HG02884 (cell line): Measurements from ENCODE around the gene ADAD2.

ENCODE experiments used
- ATAC-seq: cut with Tn5 transposase; IDR thresholded peaks from one replicate; pipeline ENCODE4 v1.9.1; 2021; ENCODE audit warnings: mild to moderate bottlenecking, moderate library complexity; ENCODE audit not compliant: unreplicated experiment

The ADAD2 gene

DNA sequence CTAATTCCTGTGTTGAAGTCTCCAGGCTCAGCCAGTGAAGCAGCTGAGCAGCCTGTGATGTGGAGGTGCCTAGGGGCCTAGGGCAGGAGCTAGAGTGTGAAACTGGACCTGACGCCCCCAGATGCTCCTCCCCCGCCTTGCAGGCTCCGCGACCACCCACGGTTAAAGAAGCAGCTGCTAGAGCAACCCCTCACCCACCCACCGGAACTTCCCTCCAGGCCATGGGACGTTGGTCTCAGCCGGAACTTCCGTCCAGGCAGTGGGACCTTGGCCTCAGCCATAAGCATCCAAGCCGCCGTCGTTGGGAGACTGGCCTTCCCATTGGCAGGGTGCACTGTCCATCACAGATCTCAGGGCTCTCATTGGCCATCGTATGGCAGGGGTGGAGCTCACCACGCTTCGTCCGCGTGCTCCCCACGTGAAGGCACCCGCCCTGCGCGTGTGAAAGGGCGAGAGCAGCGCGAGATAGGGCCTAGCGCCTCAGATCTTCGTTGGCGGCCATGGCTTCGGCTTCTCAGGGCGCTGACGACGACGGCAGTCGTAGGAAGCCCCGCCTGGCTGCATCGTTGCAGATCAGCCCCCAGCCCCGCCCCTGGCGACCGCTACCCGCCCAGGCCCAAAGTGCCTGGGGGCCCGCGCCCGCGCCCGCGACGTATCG lies at the start of gene ADAD2:
ADAD2 (plus strand) TSS at position 427 of the 658 bp plus-strand sequence; CDS start at position 501, 74 bp downstream.
- ATAC-seq = no peak

DNA sequence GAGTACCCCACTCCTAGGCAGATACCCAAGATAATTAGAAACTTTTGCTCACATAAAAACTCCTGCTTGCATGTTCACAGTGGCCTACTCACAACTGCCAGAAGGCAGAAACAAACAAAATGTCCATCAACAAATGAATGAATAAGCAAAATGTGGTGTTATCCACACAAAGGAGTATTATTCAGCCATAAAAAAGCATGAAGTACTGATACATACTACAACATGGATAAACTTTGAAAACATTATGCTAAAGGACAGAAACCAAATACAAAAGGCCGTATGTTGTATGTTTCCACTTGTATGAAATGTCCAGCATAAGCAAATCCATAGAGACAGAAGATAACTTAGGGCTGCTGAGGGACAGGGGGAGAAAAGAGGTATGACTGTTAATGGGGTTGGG lies 47.9 kb upstream of the ADAD2 start:
- ATAC-seq = no peak

DNA sequence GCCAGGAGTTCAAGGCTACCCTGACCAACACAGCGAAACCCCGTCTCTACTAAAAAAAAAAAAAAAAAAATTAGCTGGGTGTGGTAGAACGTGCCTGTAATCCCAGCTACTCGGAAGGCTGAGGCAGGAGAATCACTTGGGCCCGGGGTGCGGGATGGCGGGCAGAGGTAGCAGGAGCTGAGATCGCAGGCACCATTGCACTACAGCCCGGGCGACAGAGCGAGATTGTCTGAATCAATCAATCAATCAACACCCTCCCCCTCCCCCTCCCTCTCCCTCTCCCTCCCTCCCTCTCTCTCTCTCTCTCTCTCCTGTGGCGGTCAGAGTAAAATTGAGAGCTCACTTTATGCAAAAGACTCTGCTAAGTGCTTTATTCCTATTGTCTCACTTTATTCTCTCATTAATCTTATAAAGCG lies 47.2 kb upstream of the ADAD2 start:
- ATAC-seq = no peak

DNA sequence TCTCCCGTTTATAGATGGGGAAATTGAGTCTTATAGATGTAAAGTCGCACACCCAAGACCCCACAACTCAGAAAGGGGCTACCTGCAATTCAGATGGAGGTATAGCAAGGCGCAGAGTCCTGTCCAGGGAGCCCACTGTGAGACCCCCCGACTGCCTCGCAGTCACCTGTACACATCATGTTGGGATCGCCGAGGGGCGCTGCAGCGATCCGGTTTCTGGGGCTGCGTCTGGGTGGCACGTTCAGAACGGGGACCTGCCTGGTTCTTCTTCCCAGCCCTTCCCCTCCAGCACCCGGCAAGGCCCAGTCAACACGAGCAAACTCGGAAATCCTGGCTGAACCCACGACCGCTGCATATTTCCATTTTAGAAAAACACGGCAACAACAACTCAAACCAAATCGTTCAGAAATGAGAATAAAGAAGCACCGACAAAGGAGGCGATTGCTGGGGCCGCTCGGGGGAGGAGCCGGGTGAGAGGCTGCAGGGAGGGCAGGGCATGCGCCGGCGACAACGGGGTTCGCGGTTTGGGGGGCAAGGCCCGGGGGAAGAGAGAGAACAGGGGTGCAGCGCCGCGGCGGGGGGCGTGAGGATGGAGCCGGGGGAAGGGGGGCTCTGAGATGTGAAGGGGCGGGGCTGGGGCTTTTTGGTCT lies 46.6 kb upstream of the ADAD2 start:
- ATAC-seq = no peak

GRCh38 chr16:84144859-84145639 lies 45.9 kb upstream of the ADAD2 start, which contains the start of the genes DNAAF1 and HSDL1:
DNAAF1 (plus strand) TSS chr16:84145308; CDS start chr16:84145441, 133 bp downstream.
HSDL1 (minus strand) TSS chr16:84145177; CDS start chr16:84131321, 13,856 bp downstream.
- ATAC-seq = peak; percentile 76

- ATAC-seq = no peak
Observed at GRCh38 chr16:84150926-84151325, 40.0 kb upstream of the ADAD2 start.

- no peak for ATAC-seq
Observed at GRCh38 chr16:84153660-84154214, 37.2 kb upstream of the ADAD2 start.

GRCh38 chr16:84155226-84155625 lies 35.7 kb upstream of the ADAD2 start:
- no peak for ATAC-seq

- no peak for ATAC-seq
Observed at GRCh38 chr16:84155771-84156170, 35.2 kb upstream of the ADAD2 start.

GRCh38 chr16:84156342-84156784 lies 34.6 kb upstream of the ADAD2 start:
- no peak for ATAC-seq

GRCh38 chr16:84159007-84159406 lies 31.9 kb upstream of the ADAD2 start:
- ATAC-seq = no peak

DNA sequence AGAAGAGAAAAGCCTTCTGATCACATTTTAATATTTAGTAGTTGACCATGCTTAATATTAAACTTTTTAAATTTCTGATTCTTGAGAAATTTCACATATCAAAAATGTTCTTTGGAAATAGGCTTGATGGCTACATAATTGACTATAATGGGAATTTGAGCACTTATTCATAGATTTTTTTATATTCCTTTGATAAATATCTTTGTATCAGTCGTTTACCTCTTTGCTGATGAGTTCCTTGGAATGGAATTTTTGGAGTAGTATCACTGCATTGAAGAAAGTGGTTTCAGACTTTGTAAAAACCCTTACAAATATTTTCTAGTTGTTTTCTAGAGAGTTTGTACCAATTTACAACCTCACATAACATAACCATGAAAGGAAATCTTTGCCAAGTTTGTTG lies 31.2 kb upstream of the ADAD2 start:
- ATAC-seq = no peak

DNA sequence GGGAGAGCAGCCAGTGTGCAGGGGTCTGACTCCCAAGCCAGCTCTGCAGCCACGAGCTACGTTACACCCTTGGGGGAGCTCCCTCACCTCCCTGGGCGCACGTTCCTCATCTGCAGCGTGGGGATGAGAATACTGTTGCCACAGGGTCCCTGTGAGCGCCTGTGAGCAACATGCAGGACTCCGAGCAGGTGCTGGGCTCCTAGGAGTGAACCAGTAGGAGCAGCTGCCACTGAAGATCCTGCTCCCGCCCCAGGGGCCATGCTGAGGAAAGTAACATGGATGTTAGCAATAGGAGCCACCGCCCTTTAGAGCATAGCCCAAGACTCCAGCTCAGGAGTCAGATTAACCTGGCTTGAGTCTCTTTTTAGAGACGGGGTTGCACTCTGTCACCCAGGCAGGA lies 29.9 kb upstream of the ADAD2 start:
- no peak for ATAC-seq

DNA sequence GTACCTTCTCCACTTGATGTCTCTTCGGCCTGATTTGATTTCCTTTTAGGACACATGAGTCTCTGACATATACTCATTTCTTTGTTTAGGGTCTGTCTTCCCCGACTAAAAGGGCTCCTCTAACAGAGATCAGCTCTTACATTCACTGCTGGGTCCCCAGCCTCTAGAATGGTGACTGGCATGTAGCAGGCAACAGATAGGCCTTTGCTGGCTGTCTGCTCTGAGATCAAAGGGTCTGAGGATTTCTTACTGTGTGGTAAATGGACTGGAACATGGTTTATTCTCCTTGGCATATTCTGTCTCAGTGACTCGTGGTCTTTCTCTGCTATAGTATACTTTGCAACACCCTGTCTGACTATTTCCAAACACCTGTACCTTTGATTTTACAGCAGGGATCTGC lies 29.2 kb upstream of the ADAD2 start:
- no peak for ATAC-seq

DNA sequence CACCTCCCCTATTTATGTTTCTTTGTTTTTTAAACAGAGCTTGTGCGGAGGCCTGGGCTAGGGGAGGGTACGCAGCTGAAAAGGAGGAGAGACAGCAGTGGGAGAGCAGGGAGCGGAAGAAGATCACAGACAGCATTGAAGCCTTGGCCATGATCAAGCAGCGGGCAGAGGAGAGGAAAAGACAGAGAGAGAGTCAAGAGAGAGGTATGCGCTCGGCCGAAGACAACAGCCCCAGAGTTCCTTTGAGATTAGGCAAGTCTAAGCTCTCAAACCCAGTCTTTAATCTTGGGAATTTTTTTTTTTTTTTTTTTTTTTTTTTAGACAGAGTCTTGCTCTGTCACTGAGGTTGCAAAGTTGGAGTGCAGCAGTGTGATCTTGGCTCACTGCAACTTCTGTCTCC lies 25.2 kb upstream of the ADAD2 start:
- ATAC-seq = no peak

DNA sequence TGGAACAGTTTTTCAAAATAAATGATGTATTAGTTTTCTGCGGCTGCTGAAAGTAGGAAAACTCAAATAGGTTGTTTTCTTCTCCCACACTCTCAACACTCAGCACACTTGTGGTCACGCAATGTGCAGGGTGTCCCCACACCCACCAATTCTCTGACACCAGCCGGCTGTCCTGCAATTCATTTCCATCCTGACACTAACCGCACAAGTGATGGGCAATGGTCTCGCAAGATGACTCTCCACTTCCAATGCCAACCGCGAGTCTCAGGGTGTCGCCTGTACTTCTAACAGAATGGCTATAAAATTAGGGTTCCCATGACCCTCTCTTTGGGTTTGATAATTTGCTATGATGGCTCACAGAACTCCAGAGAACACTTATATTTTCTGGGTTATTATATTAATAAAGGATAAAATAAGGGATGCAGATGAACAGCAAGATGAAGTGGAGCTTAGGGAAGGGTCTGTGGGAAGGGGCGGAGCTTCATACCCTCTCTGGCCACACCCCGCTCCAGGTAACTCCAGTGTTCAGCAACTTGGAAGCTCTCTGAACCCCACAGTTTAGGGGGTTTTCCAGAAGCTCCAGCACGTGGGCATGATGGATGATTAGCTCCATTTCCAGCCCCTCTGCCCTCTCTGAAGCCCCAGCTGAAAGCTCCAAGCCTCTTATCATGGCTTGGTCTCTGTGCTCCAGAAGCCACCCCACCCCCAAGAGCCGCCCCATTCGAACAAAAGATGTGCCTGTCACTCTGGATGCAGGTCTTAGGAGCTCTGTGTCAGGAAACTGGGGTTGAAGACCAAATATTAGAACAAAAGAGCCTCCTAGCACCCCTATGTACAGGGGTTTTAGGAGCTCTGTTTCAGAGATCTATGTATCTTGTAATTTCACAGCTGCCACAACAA lies 23.9 kb upstream of the ADAD2 start:
- ATAC-seq = no peak

GRCh38 chr16:84169765-84170310 lies 21.1 kb upstream of the ADAD2 start:
- no peak for ATAC-seq

GRCh38 chr16:84174396-84174795 lies 16.6 kb upstream of the ADAD2 start:
- no peak for ATAC-seq

DNA sequence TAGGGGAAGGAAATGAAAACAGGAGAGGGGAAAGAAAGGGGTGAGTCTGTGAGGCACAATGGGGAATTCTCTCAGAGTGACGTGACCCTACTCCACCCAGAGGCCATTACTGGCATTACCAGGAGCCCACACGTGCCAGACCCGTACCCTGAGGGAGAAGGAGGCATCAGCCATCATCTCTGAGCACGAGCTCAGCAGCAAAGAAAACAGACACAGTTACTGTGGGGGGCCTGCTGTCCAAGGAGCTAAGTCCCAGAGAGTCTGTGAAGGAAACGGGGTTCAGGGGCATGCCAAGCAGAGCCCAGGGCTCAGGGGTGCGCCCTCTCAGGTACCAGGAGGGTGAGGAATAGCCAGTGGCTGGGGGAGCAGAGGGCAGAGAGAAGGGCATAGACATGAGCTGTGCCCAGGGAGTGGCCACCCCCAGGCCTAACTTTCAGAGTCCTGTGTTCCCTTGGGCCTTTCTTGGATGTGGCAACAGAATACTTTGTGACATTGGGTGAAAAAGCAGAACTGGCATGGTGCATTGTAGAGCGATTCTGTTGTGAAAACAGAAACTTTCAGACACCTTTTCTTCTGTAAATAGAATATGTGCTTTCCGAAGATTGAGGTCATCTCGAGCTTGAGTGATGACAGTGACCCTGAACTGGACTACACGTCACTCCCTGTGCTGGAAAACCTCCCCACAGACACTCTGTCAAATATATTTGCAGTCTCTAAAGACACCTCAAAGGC lies 15.4 kb upstream of the ADAD2 start:
- peak; percentile 80 for ATAC-seq
